ENCODE data around the gene ACSM2A.
"Not testable (repeated sequence)": the region's sequence is repeated elsewhere in the genome, so short reads cannot be mapped to it uniquely, and the experiment has no call there.

The ACSM2A gene
- total RNA-seq = 0 to 0.18 (median 0) reads per million in 4 experiments

GRCh38 chr16:20451364-20451763 lies at the start of gene ACSM2A:
TSS of gene ACSM2A (plus strand) at chr16:20451521. CDS start at chr16:20460115, 8,594 bp downstream.
- DNase-seq = not testable (repeated sequence)

- DNase-seq = no peak
These were observed 48.7 kb upstream of the ACSM2A start for GRCh38 chr16:20402651-20403050.

GRCh38 chr16:20404637-20405036 lies 46.7 kb upstream of the ACSM2A start, which contains the start of gene PDILT:
TSS of gene PDILT (minus strand) at chr16:20404737. CDS start at chr16:20399300, 5,437 bp downstream.
- DNase-seq = no peak

DNA sequence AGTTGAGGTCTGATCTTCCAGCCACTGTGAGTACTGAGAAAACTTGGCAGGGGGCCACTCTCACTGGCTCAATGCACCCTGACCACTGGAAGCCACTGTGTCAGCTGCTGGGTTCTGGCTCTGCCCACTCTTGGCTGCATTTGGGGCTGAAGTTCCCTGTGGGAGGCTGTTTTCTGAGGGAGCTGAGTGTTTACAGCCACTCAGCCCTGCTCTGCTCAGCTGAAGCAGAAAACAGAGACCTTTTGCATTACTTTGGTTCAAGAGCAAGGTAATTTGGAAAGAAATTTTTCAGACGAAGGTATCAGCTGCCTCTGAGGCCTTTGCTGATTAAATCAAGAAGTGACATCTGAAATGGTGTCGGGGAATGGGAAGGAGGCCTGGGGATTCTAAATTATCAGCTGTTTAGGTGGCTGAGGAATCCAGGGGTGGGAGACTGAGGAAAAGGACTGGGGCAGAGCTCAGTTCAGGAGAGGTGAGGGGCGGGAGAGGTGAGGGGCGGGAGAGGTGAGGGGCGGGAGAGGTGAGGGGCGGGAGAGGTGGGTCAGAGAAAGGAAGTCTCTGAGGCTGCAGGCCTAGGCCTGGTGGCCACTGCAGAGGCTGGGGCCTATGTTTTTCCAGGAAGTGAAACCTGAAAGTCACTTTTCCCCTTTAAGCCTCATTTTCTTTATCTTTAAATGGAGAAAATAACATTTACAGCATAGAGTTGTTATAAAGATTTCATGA lies 41.8 kb upstream of the ACSM2A start, which contains the start of gene ACSM5:
Gene ACSM5, plus strand, starts transcription at position 137 of the 723 bp plus-strand sequence. CDS start 1,951 bp downstream, outside the sequence.
- DNase-seq = no peak

DNA sequence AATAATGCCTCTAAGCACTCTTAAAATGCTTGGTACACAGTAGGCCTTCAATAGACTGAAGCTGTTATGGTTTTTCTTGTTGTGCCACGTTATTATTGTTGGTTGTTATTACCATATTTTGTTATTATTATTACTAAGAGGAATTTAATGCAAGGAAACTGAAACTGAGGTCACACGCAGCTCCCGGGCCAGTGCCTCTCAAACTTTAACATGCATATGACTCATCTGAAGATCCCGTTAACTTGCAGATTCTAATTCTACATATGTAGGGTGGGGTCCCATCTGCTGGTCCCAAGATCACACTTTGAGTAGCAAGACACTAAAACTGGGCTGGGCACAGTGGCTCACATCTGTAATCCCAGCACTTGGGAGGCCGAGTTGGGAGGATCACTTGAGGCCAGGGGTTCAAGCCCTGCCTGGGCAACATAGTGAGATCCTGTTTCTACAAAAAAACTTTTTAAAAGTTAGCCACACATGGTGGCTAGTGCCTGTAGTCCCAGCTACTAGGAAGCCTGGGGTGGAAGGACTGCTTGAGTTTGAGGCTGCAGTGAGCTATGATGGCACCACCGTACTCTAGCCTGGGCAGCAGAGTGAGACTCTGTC lies 41.1 kb upstream of the ACSM2A start:
- DNase-seq = no peak

DNA sequence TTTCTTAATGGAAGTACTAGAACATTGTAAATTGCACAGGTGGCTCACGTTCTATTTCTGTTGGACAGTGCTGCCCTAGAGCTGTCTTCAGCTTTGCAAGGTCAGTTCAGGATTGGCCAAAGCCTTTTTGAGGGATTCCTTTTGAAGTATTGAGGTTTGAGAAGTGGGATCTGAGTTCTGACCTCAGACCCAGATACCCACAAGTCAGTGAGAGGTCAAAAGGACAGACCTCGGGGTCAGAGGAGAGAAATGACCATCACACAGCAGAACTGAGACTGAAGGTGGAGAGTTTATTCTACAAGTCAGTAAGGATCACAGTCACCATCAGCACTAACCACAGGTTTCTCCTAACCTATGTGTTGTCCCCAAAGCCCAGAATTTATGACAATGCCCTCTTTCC lies 40.3 kb upstream of the ACSM2A start:
- DNase-seq = no peak

DNA sequence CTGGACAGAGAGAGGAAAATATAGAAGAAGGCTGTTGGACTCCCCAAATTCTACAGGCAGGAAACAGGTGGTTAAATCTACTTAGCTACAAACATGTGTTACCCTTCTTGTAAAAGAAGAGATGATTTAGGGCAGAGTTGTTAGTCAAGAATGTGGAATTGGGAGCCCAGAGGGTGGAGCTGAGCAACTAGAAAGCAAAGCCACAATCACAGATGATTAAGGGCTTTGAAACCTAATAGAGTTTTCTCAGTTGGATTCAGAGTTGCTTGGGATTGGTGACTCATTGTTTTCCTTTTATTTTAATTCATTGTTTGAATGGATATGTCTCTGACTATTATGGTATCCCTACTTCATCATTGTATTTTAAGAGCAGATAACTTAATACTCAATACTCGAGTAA lies 35.8 kb upstream of the ACSM2A start:
- no peak for DNase-seq

DNA sequence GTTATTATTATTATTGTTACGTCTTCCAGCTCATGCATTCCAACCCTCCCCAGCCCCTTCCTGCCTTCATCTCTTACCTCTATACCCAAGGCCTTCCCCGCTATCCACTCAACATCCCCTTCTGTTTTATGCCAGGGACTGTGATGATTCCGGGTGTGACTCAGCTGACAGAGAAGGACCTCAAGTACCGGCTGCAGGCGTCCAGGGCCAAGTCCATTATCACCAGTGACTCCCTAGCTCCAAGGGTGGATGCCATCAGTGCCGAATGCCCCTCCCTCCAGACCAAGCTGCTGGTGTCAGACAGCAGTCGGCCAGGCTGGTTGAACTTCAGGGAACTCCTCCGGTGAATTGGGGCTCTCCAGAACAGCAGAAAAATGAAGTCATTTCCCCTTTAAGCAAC lies 32.2 kb upstream of the ACSM2A start:
- not testable (repeated sequence) for DNase-seq

- not testable (repeated sequence) for DNase-seq
These were observed 29.6 kb upstream of the ACSM2A start for GRCh38 chr16:20421748-20422147.

DNA sequence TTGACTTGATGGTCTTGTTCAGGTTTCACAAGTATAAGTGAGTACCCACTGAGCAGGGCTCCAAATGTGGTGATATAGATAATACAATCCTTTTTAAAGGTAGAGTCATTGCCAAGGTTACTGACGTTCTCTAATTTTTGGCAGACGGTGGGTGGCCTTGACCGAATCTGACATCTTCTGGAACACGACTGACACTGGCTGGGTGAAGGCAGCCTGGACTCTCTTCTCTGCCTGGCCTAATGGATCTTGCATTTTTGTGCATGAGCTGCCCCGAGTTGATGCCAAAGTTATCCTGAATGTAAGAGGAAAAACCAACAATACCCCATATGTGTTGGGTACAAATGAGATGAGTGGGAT lies 27.6 kb upstream of the ACSM2A start:
- DNase-seq = not testable (repeated sequence)

DNA sequence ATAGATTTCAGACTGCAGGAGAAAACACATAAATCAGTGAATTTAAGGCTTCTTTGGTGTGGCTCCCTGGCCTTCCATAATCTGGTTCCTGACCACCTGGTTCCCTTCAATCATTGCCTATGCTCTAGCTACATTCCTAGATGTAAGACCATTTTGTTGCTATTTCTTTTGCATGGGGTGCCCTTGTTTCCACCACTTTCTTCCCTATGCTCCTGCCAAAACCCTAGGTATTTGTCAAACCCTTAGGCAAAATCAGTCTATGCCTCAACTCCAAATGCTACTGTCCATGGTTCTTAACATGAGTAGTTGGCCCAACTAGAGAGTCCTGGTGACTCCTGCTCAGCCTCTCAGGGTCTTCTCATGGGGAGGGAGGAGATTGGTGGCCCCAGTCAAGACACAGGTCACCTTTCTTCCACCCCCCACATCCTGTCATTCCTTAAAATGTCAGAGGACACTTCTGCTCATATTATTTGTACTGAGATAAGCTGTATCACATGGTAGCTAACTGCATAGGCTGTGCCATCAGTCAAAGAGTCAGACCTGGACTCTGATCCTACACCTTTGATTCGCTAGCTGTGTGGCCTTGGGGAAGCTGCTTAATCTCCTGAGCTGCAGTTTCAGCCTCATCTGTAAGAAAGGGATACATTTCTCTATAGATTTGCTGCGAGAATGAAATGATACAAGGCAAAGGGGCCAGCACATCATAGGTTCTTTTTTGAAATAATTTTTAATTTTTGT lies 27.0 kb upstream of the ACSM2A start:
- no peak for DNase-seq

GRCh38 chr16:20427401-20427797 lies 23.9 kb upstream of the ACSM2A start:
- not testable (repeated sequence) for DNase-seq

GRCh38 chr16:20429499-20429898 lies 21.8 kb upstream of the ACSM2A start:
- not testable (repeated sequence) for DNase-seq

GRCh38 chr16:20430480-20430879 lies 20.8 kb upstream of the ACSM2A start:
- DNase-seq = not testable (repeated sequence)

DNA sequence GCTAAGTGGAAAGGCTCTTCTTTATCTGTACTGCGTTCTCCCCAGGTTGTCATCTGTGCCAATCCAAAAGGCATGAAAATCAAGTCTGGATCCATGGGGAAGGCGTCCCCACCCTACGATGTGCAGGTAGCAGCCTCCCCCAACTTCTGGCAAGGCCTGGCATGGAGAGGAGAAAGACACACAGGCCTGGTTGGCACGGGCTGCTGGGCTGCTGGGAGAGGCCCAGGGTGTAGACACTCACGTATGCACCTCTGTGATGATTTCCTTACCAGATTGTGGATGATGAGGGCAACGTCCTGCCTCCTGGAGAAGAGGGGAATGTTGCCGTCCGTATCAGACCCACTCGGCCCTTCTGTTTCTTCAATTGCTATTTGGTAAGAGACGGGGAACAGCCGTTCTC lies 20.4 kb upstream of the ACSM2A start:
- DNase-seq = no peak

GRCh38 chr16:20438950-20439349 lies 12.4 kb upstream of the ACSM2A start:
- not testable (repeated sequence) for DNase-seq

DNA sequence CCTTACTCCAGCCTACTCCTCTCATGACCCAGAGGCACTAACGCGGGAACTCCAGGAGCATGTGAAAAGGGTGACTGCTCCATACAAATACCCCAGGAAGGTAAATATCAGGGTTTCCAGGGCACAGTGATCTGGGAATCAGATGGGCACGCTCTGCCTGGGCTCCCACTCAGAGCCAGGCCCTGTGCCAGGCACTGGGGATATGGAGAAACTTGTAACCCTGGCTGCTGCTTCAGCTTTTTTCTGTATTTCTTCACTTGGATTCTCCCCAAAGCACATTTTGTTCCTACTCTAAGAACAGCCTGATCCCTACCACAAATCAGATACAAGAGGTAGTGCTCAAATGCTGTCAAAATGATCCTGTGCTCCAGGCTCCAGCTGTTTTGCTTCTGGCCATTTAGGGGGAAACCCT lies 11.5 kb upstream of the ACSM2A start:
- not testable (repeated sequence) for DNase-seq

DNA sequence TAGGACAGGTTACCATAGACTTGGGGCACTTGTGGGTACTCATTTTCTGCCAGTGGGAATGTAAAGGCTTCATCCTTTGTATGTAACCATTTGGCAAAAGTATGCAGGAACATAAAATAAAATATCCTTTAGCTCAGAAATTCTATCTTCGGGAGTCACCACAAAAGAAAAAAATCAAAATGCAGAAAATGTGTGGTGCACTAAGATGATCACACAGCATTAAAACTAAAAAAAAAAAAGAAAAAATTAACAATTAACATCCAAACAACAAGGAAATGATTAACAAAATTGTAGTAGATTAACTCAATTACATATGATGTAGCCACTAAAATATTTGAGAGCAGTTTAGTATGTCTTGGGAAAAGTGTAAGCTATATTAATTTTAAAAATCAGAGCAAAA lies 10.6 kb upstream of the ACSM2A start:
- not testable (repeated sequence) for DNase-seq

DNA sequence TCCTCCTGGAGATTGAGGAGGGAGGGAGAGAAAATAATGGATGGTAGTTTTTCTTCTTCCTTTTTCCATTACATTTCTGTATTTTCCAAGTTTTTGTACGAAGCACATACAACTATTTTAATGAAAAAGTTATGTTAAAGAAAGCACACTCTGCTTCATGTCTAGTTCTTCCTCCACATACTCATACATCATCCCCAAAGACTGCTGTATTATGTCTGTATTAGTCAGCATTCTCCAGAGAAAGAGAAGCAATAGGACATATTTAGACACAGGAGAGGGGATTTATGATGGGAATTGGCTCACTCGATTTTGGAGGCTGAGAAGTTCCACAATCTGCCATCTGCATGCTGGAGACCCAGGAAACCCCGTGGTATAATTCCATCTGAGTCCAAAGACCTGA lies 10.1 kb upstream of the ACSM2A start:
- no peak for DNase-seq

GRCh38 chr16:20441859-20442258 lies 9.5 kb upstream of the ACSM2A start:
- not testable (repeated sequence) for DNase-seq

DNA sequence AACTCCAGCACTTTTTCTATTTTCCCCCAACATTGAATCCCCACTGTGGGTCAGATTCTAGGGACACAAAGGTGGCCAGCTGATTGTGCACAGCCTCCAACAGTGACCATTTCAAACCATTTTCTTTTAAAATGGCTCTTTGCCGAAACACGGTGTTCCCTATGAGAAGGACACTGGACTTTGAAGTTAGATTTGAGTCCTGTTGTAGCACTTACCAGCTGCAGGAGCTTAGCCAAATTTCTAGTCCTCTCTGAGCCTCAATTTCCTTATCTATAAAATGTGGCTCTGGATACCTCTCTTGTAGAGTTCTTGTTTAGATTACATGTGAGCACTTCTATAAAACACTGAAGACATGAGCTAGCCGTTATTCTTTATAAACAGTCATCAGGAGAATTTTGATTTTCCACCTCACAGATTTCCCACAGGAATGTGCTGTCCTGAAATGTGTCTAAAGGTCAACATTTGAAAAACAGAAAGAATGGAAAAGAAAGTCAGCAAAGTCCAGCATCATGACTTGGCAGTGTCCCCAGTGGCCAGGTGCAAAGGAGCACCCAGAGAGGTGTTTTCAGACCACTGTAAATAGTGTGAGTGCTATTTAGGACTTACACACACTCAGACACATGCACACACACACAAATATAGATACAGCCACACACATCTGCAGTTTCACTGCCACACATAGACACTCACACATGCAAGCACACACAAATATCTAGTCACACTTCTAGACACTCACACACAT lies 4.5 kb upstream of the ACSM2A start:
- DNase-seq = not testable (repeated sequence)

DNA sequence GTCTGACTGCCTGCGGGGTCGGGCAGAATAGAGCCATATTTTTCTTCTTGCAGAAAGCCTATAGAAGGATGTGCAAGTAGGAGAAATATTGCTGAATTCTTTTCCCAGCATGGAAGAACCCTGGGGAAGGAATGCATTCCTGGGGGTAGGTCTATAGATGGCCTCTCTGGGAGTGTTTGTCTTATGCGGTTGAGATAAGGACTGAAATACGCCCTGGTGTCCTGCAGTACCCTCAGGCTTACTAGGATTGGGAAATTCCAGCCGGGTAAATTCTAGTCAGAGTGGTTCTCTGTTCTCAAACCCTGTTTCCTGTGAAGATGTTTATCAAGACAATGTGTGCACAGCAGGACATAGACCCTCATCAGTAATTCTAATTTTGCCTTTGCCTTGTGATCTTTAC lies 2.3 kb downstream of the ACSM2A start:
- not testable (repeated sequence) for DNase-seq

DNA sequence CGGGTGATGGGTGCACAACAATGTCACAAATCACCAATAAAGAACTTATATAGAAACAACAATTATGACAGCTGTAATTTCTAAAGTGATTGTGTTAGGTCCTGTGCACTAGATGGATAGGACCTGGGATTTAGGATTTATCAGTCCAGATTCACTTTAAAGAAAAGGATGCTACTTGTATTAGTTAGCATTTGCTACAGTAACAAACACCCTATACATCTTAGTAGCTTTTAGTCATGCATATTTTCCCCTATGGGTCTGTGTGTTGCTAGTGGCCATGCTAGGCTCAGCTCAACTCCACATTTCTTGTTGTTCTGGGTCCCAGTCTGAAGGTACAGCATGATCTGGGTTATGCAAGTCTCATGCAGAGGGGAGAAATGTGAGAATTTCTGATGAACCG lies 7.9 kb downstream of the ACSM2A start:
- DNase-seq = not testable (repeated sequence)

Measured in effector CD8-positive, alpha-beta T cell (primary cell).